Femur (tissue), 1 donor: ENCODE results near the gene HCFC1R1.
"Not testable (repeated sequence)": the region's sequence is repeated elsewhere in the genome, so short reads cannot be mapped to it uniquely, and the experiment has no call there.

Experiments used
- DNase-seq: peaks from one replicate; pipeline ENCODE4 v3.0.0-alpha.2; 2017

The HCFC1R1 gene

GRCh38 chr16:3023669-3024478 is at the start of gene HCFC1R1, which contains the start of gene THOC6:
TSS of gene HCFC1R1 (minus strand) at chr16:3023942. CDS start at chr16:3023941, 1 bp downstream.
TSS of gene THOC6 (plus strand) at chr16:3024035. CDS start at chr16:3024327, 292 bp downstream.
- DNase-seq: peak; percentile 97

GRCh38 chr16:3073448-3073847 is 49.7 kb upstream of the HCFC1R1 start:
- DNase-seq: no peak

DNA sequence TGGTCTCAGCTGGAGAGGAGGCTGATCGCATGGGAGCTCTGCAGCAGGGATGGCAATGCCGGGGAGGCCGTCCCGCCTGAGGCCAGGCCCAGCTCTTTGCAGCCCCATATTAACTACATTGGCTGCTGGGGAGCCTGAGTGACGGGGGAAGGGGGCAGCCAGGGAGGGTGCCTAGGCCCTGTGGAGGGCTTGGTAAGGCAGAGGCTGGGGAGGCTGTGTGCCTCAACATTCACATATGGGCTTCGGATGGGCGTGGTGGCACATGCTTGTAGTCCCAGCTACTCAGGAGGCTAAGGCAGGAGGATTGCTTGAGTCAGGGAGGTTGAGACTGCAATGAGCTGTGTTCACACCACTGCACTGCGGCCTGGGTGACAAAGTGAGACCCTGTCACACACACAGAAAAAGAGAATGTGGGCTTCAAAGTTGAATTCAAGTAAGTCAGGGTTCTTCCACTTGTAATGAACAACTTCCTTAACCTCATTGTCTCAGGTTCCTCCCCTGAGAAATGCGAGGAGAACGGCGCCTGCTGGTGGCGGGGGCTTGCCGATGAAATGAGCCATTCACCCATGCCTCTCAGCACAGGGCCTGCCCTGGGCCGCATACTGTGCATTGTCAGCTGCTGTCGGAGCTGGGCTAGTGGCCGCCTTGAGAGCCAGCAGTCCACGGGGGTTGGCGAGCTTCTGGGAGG is 49.0 kb upstream of the HCFC1R1 start:
- DNase-seq: not testable (repeated sequence)

GRCh38 chr16:3072148-3072547 is 48.4 kb upstream of the HCFC1R1 start:
- not testable (repeated sequence) for DNase-seq

GRCh38 chr16:3071655-3072054 is 47.9 kb upstream of the HCFC1R1 start:
- no peak for DNase-seq

- DNase-seq: no peak
Measured at GRCh38 chr16:3070608-3071111, 46.9 kb upstream of the HCFC1R1 start.

- DNase-seq: not testable (repeated sequence)
Measured at GRCh38 chr16:3069146-3069545, 45.4 kb upstream of the HCFC1R1 start.

DNA sequence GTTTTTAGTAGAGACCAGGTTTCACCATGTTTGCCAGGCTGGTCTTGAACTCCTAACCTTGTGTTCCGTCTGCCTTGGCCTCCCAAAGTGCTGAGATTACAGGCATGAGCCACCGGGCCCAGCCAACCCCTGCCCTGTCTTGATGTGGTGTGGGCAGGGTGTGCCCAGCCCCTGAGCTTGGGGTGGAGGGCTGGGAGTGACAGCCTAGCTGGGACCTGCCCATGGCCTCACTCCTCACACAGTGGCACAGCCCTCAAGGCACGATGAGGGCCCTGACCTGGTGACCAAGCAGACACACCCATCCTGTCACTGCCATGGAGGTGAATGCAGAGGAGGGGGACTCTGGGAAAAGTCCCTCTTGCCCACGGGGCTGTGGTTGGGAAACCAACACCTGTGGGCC is 44.7 kb upstream of the HCFC1R1 start:
- no peak for DNase-seq

DNA sequence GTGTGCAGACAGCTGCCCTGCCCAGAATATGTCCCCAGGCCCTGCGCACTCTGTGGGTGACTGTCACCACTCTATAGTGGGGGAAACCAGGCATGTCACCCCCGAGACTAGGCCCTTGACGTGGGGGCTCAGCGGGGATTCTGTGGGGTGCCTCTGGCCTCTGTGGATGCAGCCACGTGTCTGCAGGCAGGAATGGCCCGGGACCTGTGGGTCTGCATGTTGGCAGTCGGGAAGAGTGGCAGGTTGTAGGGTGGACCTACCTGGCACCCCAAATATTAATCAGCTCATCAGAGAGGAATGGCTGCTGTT is 42.7 kb upstream of the HCFC1R1 start:
- no peak for DNase-seq

GRCh38 chr16:3065742-3066439 is 42.1 kb upstream of the HCFC1R1 start:
- no peak for DNase-seq

- DNase-seq: peak; percentile 87
Measured at GRCh38 chr16:3065069-3065741, 41.5 kb upstream of the HCFC1R1 start, which contains the start of gene IL32. TSS of gene IL32 (plus strand) at chr16:3065640. CDS start at chr16:3065812, 172 bp downstream.

- DNase-seq: no peak
Measured at GRCh38 chr16:3063625-3064386, 40.1 kb upstream of the HCFC1R1 start.

DNA sequence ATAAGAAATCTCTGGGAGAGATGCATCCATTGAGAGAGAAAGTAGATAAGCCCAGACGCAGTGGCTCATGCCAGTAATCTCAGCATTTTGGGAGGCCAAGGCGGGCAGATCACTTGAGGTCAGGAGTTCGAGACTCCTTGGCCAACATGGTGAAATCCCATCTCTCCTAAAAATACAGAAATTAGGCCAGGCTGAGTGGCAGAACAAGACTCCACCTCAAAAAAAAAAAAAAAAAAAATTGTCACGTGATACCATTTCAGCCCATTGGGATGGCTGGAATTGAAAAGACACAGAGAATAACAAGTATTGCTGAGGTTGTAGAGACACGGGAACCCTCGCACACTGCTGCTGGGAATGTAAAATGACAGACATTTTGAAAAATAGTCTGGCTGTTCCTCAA is 38.8 kb upstream of the HCFC1R1 start:
- DNase-seq: no peak

DNA sequence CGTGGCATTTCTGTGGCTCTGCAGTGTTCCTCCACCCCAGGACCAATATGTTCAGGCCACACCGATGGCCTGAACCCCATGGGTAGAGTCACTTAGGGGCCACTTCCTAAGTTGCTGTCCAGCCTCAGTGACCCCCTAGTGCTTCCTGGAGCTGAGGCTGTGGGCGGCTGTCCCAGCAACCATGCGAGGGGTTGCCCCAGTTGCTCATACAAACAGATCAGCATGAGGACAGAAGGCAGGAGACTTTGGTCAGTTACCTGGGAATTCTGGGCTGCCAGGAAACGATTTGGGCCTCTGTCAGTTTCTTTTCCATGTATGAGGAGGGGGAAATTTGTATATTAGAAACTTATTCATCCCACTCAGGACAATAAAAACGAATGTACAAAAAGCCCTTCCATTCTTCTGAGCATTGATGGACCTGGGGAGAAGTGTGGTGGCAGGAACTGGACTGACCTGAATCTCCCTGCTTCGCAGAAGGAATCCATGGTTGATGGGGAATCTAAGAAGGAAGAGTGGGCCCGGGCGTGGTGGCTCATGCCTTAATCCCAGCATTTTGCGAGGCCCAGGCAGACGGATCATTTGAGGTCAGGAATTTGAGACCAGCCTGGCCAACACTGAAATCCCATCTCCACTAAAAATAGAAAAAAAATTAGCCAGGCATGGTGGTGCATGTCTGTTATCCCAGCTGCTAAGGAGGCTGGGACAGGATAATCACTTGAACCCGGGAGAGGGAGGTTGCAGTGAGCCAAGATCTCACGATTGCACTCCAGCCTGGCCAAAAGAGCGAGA is 36.8 kb upstream of the HCFC1R1 start:
- DNase-seq: no peak

DNA sequence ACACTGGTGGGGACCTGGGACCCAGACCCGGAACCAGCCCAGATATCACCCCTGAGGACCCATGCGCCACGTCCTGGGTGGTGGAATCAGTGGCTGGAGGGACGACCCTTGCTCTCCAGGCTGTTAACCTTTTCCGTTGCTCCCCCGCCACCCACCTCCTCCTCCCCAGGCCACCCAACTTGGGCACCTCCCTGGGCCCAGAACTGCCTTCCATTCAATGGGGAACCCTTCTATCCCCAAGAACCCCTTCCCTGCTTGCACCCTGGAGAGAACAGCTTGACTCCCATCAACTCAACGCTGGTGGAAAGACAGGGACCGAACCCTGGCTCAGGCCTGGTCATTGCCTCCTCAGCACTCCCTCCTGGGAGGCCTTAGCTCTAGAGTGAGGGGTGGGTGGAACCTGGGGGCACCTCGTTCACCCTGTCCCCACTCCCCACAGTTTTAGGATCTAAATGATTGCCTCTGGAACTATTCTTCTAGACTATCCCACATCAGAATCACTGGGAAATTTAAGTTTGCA is 36.0 kb upstream of the HCFC1R1 start:
- no peak for DNase-seq

DNA sequence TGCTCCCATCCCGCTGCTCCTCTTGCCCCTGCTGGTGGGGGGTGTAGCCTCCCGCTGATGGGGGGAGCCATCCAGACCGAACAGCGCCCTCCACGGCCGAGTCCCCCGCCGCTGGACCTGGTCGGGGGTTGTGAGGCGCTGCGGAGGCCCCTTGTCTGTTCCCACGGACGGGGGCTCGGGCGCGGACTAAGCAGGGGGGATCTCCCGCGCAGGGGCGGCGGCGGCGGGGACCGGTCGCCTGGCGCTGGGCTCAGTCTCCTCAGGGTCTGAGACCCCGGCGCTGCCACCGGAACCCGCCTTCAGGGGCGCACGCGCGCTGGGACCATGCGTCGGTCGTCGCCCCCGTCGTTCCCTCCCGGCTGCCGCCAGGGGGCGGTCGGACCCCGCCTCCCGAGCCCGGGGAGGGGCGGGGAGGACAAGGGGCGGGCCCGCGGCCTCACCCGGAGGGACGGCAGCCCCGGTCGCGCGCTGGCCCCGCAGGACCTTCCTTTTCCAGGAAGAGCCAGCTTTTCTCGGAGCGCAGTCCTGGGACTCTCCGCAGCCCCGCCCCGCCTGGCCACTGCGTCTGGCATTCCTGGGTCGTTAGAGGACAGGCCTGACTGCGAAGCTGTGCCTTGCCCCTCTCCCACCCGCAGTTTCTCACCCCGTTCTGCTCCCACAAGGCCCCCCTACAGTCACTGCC is 35.4 kb upstream of the HCFC1R1 start:
- peak; percentile 92 for DNase-seq

DNA sequence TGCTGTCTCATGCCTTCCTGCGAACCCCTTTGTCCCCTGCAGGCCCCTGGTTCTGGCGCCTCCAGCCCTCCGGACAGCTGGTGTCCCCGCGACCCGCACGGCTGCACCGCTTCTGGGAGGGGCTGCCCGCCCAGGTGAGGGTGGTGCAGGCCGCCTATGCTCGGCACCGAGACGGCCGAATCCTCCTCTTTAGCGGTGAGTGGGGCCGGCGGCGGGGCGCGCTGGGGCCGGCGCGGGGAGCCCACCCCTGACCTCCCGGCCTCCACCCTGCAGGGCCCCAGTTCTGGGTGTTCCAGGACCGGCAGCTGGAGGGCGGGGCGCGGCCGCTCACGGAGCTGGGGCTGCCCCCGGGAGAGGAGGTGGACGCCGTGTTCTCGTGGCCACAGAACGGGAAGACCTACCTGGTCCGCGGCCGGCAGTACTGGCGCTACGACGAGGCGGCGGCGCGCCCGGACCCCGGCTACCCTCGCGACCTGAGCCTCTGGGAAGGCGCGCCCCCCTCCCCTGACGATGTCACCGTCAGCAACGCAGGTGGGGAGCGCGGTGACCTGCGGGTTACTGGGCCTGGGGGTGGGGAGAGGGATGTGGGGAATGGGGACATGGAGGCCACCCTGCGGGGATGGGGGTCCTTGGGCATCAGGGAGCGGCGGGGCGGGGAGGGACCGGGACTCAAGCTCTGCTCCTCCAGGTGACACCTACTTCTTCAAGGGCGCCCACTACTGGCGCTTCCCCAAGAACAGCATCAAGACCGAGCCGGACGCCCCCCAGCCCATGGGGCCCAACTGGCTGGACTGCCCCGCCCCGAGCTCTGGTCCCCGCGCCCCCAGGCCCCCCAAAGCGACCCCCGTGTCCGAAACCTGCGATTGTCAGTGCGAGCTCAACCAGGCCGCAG is 34.6 kb upstream of the HCFC1R1 start:
- DNase-seq: no peak

DNA sequence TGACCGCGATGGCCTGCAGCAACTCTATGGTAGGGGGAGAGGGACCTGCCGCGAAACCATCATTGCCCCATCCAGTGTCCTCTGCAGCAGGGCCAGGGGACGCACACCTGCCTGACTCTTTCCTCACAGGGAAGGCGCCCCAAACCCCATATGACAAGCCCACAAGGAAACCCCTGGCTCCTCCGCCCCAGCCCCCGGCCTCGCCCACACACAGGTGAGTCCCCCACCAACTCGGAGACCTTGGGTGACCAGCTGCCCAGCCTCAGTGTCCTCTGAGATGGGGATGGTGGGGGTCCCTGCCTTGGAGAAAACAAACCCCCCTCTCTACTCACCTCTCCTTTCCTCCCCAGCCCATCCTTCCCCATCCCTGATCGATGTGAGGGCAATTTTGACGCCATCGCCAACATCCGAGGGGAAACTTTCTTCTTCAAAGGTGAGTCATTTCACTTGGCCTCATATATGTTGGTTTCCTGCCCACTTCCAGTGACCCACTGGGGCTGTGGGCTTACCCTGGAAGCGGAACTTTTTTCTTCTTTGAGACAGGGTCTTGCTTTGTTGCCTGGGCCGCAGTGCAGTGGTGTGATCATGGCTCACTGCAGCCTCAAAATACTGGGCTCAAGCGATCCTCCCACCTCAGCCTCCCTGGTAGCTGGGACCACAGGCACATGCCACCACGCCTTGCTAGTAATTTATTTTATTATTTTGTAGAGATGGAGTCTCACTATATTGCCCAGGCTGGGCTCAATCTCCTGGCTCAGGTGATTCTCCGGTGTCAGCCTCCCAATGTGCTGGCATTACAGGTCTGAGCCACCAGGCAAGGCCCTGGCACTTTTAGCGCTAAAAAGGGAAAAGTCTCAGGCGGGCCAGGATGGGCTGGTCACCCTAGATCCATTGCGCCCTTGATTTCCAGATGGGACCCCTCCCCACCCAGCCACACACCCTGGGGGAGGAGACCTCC is 33.7 kb upstream of the HCFC1R1 start:
- DNase-seq: no peak
